Cardiac muscle cell (in vitro differentiated cells and primary cell): ENCODE results near the gene LCA5L. TPM values are rescaled to one million over a fixed set of nuclear protein-coding genes. Genes with fewer than 3 reads are reported as not detected.
"Not testable (repeated sequence)": the region's sequence is repeated elsewhere in the genome, so short reads cannot be mapped to it uniquely, and the experiment has no call there.

ENCODE experiments used
- DNase-seq, 2 donors: peaks; one replicate each; pipeline versions ENCODE4 v3.0.0 to v3.0.0-alpha.2; 2010 to 2017; ENCODE audit warnings: low read depth in 1 of 2, low spot score in 1 of 2
- H3K27ac ChIP-seq: fragments of 200-600 bp; sonication (generic); 2 replicates; pipeline ENCODE4 v1.5.1; 2016
- H3K27me3 ChIP-seq: fragments of 200-600 bp; sonication (generic); 2 replicates; pipeline ENCODE4 v1.6.0; 2016; ENCODE audit warnings: control low read depth
- H3K36me3 ChIP-seq: fragments of 200-600 bp; sonication (generic); 2 replicates; pipeline ENCODE4 v1.5.1; 2016; ENCODE audit warnings: control low read depth
- H3K4me1 ChIP-seq: fragments of 200-600 bp; sonication (generic); 2 replicates; pipeline ENCODE4 v1.8.1; 2017; ENCODE audit warnings: low read depth, mild to moderate bottlenecking, mixed run types
- H3K4me3 ChIP-seq: fragments of 200-600 bp; sonication (generic); 2 replicates; pipeline ENCODE4 v1.5.1; 2016; ENCODE audit warnings: mild to moderate bottlenecking
- H3K9me3 ChIP-seq: fragments of 200-600 bp; sonication (generic); 2 replicates; pipeline ENCODE4 v1.5.1; 2017; ENCODE audit warnings: low read depth, mild to moderate bottlenecking, control low read depth
- polyA plus RNA-seq: library from polyadenylated mRNA; unstranded; fragments of >200 nt; fragmentation: Nextera tagmentation; extraction: Ambion mirVana; gene quantifications from 2 replicates; pipeline ENCODE4 v1.2.1, GENCODE V29; 2016
- total RNA-seq: library from RNA; depleted of rRNA; stranded (reverse); fragments of >200 nt; gene quantifications from 2 replicates; pipeline ENCODE4 v1.2.3, GENCODE V29; 2016
- TF ChIP-seq, protein P1 (sequence below): IDR thresholded peaks from 2 replicates; pipeline ENCODE4 v1.5.1; 2012; ENCODE audit warnings: low read depth, mild to moderate bottlenecking, low read length

Gene LCA5L
- total and polyA plus RNA-seq, 2 experiments from 2014 or later = 2.9 to 5.0 TPM

GRCh38 chr21:39379986-39380891, 65.3 kb downstream of the LCA5L start:
- TF ChIP-seq, protein P1, sequence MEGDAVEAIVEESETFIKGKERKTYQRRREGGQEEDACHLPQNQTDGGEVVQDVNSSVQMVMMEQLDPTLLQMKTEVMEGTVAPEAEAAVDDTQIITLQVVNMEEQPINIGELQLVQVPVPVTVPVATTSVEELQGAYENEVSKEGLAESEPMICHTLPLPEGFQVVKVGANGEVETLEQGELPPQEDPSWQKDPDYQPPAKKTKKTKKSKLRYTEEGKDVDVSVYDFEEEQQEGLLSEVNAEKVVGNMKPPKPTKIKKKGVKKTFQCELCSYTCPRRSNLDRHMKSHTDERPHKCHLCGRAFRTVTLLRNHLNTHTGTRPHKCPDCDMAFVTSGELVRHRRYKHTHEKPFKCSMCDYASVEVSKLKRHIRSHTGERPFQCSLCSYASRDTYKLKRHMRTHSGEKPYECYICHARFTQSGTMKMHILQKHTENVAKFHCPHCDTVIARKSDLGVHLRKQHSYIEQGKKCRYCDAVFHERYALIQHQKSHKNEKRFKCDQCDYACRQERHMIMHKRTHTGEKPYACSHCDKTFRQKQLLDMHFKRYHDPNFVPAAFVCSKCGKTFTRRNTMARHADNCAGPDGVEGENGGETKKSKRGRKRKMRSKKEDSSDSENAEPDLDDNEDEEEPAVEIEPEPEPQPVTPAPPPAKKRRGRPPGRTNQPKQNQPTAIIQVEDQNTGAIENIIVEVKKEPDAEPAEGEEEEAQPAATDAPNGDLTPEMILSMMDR = no peak
- Histone ChIP-seq H3K36me3 (no peaks in the 10 kb centered on the region), H3K27me3 (no peaks in the 10 kb centered on the region), H3K27ac (peak overlapping the region; percentile 74), H3K9me3 (no peaks in the 10 kb centered on the region), H3K4me1 (peaks cover 6% of the 10 kb centered on the region), H3K4me3 (peak overlapping the region; percentile 95)
- peak; percentile 94 to 98 for DNase-seq

GRCh38 chr21:39377444-39378050, 68.0 kb downstream of the LCA5L start:
- no peaks in the 10 kb centered on the region for H3K27me3 ChIP-seq
- H3K4me3 ChIP-seq = no peak overlapping the region
- no peaks in the 10 kb centered on the region for H3K9me3 ChIP-seq
- peaks cover 9% of the 10 kb centered on the region for H3K4me1 ChIP-seq
- peak in 1 of 2 donors; percentile 34 for DNase-seq
- TF ChIP-seq, protein P1 = no peak
- no peaks in the 10 kb centered on the region for H3K36me3 ChIP-seq
- H3K27ac ChIP-seq = no peak overlapping the region

DNA sequence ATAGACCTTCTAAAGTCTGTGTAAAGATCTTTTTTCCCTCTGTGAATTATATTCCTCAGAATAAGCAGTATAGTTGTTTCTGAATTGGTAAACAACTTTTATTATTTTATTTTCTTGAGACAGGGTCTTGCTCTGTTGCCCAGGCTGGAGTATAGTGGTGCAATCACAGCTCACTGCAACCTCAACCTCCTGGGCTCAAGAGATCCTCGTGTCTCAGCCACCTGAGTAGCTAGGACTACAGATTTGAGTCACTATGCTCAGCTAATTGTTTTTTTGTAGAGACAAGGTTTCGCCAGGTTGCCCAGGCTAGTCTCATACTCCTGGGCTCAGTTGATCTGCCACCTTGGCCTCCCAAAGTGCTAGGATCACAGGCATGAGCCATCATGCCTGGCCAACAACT, 70.1 kb downstream of the LCA5L start:
- no peak for DNase-seq
- H3K36me3 ChIP-seq = no peaks in the 10 kb centered on the region
- peaks cover 3% of the 10 kb centered on the region for H3K4me1 ChIP-seq
- TF ChIP-seq, protein P1 = no peak
- no peaks in the 10 kb centered on the region for H3K27me3 ChIP-seq
- H3K9me3 ChIP-seq = no peaks in the 10 kb centered on the region
- H3K27ac ChIP-seq = no peak overlapping the region
- H3K4me3 ChIP-seq = no peak overlapping the region

DNA sequence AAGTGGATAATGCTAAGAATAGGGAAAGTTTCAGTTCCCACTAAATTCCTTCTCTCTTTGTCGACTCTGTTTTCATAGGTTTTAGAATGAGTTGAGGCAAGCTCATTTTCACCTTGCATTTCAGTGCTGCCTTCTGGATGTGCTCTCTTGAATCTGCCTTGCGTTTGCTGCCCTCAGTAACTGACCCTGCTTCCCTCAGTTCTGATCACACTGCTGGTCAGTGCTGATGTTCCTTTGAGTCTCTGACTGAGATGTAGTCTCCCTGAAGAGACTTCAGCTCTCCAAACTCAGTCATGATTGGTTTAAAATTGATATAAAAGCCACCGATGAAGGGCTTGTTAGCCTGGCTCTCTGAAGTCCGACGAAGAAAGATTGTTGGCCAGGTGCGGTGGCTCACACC, 71.5 kb downstream of the LCA5L start:
- no peak overlapping the region for H3K4me3 ChIP-seq
- H3K4me1 ChIP-seq = peaks cover 3% of the 10 kb centered on the region
- no peak overlapping the region for H3K27ac ChIP-seq
- DNase-seq = no peak
- H3K36me3 ChIP-seq = no peaks in the 10 kb centered on the region
- TF ChIP-seq, protein P1 = no peak
- no peaks in the 10 kb centered on the region for H3K27me3 ChIP-seq
- H3K9me3 ChIP-seq = no peaks in the 10 kb centered on the region

- Histone ChIP-seq H3K4me1 (peaks cover 3% of the 10 kb centered on the region), H3K27ac (no peak overlapping the region), H3K36me3 (no peaks in the 10 kb centered on the region), H3K27me3 (no peaks in the 10 kb centered on the region), H3K4me3 (no peak overlapping the region), H3K9me3 (no peaks in the 10 kb centered on the region)
- TF ChIP-seq, protein P1 = peak; percentile 40
- peak; percentile 53 to 57 for DNase-seq
These were observed 71.9 kb downstream of the LCA5L start for GRCh38 chr21:39373634-39374033.

DNA sequence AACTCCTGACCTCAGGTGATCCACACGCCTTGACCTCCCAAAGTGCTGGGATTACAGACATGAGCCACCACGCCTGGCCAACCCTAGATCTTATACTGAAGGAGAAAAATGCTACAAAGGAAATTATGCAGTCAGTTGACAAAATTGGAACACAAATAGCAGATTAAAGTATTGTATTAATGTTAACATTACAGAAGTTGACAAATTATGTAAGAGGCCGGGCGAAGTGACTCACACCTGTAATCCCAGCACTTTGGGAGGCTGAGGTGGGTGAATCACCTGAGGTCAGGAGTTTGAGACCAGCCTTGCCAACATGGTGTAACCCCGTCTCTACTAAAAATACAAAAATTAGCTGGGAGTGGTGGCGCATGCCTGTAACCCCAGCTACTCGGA, 75.7 kb downstream of the LCA5L start:
- not testable (repeated sequence) for H3K27ac ChIP-seq, H3K9me3 ChIP-seq, H3K4me3 ChIP-seq, H3K4me1 ChIP-seq, H3K27me3 ChIP-seq, DNase-seq, H3K36me3 ChIP-seq
